GM18508 (cell line): ENCODE results near the gene PTGER4.
A peak's percentile ranks its signal among the peaks of the same experiment; 100 is the strongest.

Experiments used
- ATAC-seq: cut with Tn5 transposase; IDR thresholded peaks from one replicate; pipeline ENCODE4 v1.9.1; 2021; ENCODE audit warnings: moderate number of reproducible peaks; ENCODE audit not compliant: insufficient read depth, unreplicated experiment

The PTGER4 gene

GRCh38 chr5:40667161-40667663, 12.5 kb upstream of the PTGER4 start:
- ATAC-seq = no peak

- no peak for ATAC-seq
These were observed 9.9 kb upstream of the PTGER4 start for GRCh38 chr5:40669606-40670390.

GRCh38 chr5:40672425-40672824, 7.3 kb upstream of the PTGER4 start:
- ATAC-seq = no peak

DNA sequence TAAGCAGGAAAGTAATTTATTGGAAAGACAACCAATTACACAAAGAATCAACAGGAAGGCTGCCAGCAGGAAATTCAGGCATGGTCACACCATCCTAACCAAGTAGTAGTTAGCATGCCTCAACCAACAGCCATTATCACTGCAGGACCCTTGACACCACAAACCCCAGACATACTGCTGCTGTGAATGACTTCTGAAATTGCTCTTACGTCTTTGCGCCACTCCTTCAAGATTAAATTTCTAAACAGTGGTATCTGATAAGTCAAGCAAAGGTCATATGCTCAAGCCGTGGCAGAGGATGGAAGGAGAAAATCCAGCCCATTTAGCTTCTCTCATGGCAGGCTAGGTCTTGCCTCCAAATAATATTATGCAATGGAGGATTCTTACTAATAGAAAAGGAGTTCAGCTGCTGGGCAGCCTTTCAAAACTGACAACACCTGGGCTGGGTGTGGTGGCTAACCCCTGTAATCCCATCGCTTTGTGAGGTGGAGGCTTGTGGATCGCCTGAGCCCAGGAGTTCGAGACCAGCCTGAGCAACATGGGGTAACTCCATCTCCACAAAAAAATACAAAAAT, 5.0 kb upstream of the PTGER4 start:
- ATAC-seq = no peak

- no peak for ATAC-seq
These were observed 4.2 kb upstream of the PTGER4 start for GRCh38 chr5:40675396-40676133.

- no peak for ATAC-seq
These were observed 2.9 kb upstream of the PTGER4 start for GRCh38 chr5:40676613-40677343.

DNA sequence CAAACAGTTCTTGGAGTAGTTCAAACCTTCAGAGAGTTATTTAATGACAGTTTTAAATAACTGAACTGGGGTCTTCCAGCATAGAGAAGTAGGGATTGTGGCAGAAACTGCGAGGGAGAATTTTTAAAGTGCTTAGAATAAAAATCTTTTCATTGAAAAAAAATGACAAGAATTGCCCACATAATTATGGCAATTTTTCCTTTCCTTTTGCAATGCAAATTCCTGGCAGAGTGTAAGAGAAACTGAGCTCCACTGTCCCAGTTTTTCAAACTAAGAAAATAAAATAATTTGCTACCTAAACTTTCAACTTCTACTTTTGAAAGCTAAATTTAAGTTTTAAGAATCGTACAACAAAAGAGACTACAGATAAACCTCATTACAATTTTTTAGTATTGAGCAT, 2.3 kb upstream of the PTGER4 start:
- ATAC-seq = no peak

DNA sequence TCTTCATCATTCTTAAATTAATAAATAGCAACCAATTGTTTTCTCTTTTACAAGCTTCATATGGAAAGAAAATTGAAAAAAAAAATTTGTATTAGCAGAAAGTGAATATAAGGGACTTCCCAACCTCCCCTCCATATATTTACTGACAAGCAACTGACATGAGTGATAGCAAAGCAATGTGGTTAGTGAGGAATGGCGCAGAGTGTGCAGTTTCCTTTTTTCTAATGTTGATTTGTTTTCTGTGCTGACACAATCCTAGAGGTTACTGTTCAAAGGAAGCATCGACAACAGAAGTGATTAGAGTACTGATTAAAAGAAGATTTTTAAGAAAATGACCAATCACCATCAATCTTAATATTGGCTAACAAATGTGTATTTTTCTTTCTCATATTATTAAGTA, 1.7 kb upstream of the PTGER4 start:
- ATAC-seq = no peak

DNA sequence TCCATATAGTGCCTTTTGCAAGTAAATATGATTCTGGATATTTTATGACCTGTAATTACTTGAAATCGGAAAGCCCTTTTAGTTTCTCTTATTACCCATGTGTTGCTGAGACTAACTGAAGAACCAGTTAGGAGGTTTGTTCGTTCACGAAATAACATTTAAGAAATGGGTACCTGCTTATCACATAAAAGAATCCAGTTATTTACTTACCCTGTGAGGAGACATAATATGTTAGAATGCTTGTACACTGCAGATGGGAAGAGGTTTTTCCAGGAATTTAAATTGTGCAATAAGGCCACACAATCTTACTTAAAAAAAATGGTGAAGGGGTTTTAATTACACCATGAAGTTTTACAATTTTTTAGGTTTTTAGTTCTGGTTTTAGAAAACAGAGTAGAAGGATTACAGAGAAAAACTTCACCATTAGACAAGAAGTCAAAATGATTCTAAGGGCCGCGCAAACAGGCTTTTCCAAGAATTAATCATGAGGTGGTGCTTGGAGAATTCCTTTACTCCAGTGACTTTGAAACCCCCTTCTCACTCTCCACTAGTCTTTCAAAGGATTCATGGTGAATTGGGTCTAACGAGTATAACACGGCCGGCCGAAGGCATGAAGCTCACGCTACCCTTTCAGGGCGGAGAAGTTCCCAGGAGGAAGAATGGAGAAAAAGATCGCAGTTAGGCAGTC, 1.1 kb upstream of the PTGER4 start:
- no peak for ATAC-seq

DNA sequence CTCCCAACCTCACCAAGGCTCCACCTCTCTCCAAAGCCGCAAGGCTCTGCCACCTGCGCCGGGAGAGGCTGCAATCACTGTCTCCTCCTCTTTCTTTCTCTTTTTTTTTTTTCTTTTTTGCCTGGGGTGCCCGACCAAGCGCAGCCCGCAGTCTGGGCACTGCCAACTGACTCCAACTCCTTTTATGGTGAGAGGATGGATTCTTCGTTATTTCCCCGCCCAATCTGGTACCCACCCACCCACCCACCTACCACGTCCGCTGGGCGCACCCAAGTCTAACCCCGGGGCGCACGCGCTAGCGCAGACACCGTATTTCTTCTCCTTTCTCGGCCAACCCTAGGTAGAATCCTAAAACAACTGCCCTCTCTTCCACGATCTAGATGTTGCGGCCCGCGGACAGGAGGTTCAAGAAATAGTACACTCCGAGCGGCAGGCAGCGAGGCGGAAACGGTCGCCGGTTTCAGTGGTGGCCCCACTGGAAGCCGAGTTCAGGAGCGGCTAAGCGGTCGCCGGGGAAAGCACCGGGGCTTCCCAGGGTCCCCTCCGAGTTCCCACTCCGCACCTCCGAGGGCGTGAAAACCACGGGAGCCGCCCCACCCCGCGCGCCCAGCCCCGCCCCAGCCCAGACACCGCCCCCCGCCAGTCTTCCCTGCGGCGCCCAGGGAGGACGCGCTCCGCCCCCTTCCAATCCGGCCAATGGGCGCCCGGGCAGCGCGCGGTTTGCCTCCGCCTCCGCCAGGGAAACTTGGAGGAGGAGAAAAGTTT, 385 bp upstream of the PTGER4 start:
- ATAC-seq = peak; percentile 37

- ATAC-seq = no peak
These were observed 1.1 kb downstream of the PTGER4 start for GRCh38 chr5:40680741-40681362.

DNA sequence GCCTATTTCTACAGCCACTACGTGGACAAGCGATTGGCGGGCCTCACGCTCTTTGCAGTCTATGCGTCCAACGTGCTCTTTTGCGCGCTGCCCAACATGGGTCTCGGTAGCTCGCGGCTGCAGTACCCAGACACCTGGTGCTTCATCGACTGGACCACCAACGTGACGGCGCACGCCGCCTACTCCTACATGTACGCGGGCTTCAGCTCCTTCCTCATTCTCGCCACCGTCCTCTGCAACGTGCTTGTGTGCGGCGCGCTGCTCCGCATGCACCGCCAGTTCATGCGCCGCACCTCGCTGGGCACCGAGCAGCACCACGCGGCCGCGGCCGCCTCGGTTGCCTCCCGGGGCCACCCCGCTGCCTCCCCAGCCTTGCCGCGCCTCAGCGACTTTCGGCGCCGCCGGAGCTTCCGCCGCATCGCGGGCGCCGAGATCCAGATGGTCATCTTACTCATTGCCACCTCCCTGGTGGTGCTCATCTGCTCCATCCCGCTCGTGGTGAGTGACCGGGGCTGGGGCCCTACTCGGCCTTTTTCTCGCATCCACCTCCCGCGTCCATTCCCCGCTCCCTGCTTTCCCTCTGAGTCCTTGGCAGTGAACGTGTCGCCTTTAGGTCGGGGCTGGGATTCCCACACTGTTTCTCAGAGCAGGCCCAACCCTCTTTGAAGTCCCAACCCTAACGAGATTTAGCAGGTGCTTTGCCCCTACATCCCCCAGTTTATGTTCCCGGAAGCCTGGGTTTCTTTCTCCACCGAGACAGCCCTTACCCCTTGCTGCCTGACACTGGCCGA, 1.8 kb downstream of the PTGER4 start:
- ATAC-seq = no peak

DNA sequence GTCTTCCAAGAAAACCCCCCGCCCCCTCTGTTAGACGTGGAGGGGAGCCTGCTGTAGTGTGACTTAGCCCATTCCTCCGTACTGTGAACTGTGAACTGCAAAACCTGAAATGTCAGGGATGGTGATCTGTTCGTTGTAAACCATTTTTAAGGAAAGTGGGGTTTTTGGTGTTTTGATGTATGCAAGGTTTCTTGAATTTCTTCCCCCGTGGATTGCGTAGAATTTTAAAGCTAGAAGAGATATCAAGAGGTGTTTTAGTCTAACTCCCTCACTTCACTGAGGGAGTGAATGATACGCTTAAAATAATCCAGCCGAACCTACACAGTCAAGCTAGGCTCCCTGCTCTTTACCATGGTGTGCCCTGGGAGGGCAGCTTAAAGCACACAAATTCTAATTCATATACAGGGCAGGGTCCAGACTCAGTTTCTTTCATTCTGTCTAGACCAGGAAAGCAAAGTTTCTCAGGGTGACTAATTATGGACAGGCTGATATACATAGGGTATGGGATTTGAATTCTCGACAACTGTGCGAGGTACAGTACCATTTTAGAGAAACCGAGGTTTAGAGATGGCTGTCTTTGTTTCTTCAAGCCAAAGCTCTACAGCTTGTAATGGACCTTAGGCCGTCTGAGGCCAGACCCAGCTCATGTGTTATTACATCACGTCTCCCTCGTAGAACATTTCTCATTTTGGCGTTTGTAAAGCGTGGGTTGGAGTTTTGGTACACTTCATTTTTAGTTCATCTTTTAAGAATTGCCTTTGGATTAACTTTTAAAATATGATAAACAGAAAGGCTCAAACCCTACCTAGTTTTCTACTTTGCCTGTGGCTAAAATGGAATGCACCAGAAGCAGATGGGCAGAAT, 2.7 kb downstream of the PTGER4 start:
- no peak for ATAC-seq

GRCh38 chr5:40683305-40683704, 3.6 kb downstream of the PTGER4 start:
- no peak for ATAC-seq

DNA sequence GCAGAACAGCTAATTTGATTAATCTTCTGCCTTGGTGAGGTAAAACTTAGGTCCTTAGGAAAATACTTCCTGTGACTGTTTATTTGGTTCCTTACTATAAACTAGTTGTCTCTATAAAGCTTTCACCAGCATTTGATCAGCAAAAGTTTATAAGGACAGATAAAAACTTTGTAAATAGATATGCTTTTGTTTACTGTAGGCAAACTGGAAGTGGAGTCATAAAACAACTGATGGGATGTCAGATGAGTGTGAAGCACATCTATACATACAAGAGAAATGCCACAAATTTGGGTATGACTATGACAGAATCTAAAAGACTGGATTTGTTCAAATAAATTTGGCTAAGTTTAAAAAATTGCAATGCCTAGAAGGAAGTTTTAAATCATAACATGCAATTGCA, 5.5 kb downstream of the PTGER4 start:
- ATAC-seq = no peak

DNA sequence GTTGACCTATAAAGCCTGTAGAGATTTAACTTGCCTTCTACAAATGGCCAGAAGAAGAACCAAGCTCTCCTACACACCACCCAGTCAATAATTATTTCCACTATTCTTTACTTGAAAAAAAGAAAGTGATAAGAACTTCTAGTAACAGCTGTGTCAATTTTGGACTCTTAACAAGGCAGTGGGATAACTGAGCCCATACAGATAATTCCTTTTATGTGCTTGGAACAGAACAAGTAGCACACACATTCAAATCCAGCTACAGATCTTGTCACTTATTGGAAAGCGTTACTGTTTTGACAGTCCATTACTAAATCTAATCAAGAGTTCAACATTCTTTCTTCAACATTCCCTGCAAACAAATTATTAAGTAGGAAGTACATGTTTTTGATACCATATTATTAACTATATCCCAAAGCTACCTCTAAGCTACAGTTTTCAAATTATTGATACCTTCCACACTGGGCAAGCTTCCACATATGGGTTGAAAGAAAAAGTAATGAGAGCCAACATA, 6.3 kb downstream of the PTGER4 start:
- ATAC-seq = no peak

GRCh38 chr5:40687321-40687720, 7.6 kb downstream of the PTGER4 start:
- ATAC-seq = no peak
